HepG2 (cell line): ENCODE data around the gene GPT2. TPM values are rescaled to one million over a fixed set of nuclear protein-coding genes. Genes with fewer than 3 reads are reported as not detected.

Experiments used
- ARNT2 ChIP-seq: sonication (generic); formaldehyde crosslinking; IDR thresholded peaks from 2 replicates; pipeline ENCODE4 v1.8.0; 2022; ENCODE audit warnings: mild to moderate bottlenecking, low read depth, missing genetic modification reagents, moderate library complexity
- BCL6 ChIP-seq: IDR thresholded peaks from 2 replicates; pipeline ENCODE4 v1.6.1; 2016; ENCODE audit warnings: missing genetic modification reagents, missing compliant biosample characterization
- CREB1 ChIP-seq, 2 experiments: fragments of 450-650 bp in 1 of 2; IDR thresholded peaks; 2 replicates each; pipeline ENCODE4 v1.6.1; 2016 to 2017; ENCODE audit warnings: control low read depth in 1 of 2, mild to moderate bottlenecking in 1 of 2, missing compliant biosample characterization in 1 of 2, missing genetic modification characterization in 1 of 2
- E2F5 ChIP-seq: sonication (generic); formaldehyde crosslinking; conservative IDR thresholded peaks from 2 replicates; pipeline ENCODE4 v1.4.0; 2020; ENCODE audit warnings: missing genetic modification reagents
- EHMT2 ChIP-seq: fragments of 200-600 bp; sonication (generic); IDR thresholded peaks from 2 replicates; pipeline ENCODE4 v1.7.0; 2017; ENCODE audit warnings: antibody characterized with exemption, low read depth, low read length, borderline replicate concordance
- FOXO4 ChIP-seq: sonication (generic); formaldehyde crosslinking; conservative IDR thresholded peaks from 2 replicates; pipeline ENCODE4 v1.8.1; 2023; ENCODE audit warnings: missing genetic modification reagents
- FUBP1 ChIP-seq: sonication (generic); formaldehyde crosslinking; IDR thresholded peaks from 2 replicates; pipeline ENCODE4 v1.5.1; 2020; ENCODE audit warnings: missing genetic modification reagents, mild to moderate bottlenecking, borderline replicate concordance
- HMG20B ChIP-seq: conservative IDR thresholded peaks from 2 replicates; pipeline ENCODE4 v1.6.1; 2016; ENCODE audit warnings: missing genetic modification reagents, missing compliant biosample characterization
- IKZF1 ChIP-seq: fragments of 450-650 bp; IDR thresholded peaks from 2 replicates; pipeline ENCODE4 v1.7.1; 2016
- MAX ChIP-seq: IDR thresholded peaks from 2 replicates; pipeline ENCODE4 v1.6.1; 2012; ENCODE audit warnings: inconsistent platforms
- MXI1 ChIP-seq: IDR thresholded peaks from 3 replicates; pipeline ENCODE4 v1.6.1; 2012; ENCODE audit warnings: low read depth, low read length, inconsistent platforms, borderline replicate concordance
- NPAS2 ChIP-seq: sonication (generic); formaldehyde crosslinking; IDR thresholded peaks from 2 replicates; pipeline ENCODE4 v1.8.0; 2022; ENCODE audit warnings: mild to moderate bottlenecking, missing genetic modification reagents, borderline replicate concordance
- PHB2 ChIP-seq: fragments of 450-650 bp; IDR thresholded peaks from 2 replicates; pipeline ENCODE4 v1.6.1; 2018; ENCODE audit not compliant: partially characterized antibody
- RAD21 ChIP-seq: fragments of 450-650 bp; formaldehyde crosslinking; IDR thresholded peaks from 2 replicates; pipeline ENCODE4 v1.5.0; 2020; ENCODE audit warnings: mild to moderate bottlenecking
- RARA ChIP-seq: IDR thresholded peaks from 2 replicates; pipeline ENCODE4 v1.6.1; 2016; ENCODE audit warnings: missing genetic modification reagents, missing compliant biosample characterization
- TRAFD1 ChIP-seq: sonication (generic); formaldehyde crosslinking; IDR thresholded peaks from 2 replicates; pipeline ENCODE4 v1.5.1; 2020; ENCODE audit warnings: missing genetic modification reagents, mild to moderate bottlenecking, borderline replicate concordance
- ZBTB20 ChIP-seq: sonication (generic); formaldehyde crosslinking; IDR thresholded peaks from 2 replicates; pipeline ENCODE4 v1.8.1; 2023; ENCODE audit warnings: missing genetic modification reagents, low read depth, mild to moderate bottlenecking, borderline replicate concordance
- ZNF841 ChIP-seq: sonication (generic); formaldehyde crosslinking; IDR thresholded peaks from 2 replicates; pipeline ENCODE4 v1.8.1; 2023; ENCODE audit warnings: missing genetic modification reagents, borderline replicate concordance
- polyA plus RNA-seq, 8 experiments: library from polyadenylated mRNA; depleted of rRNA in 3 of 8; stranded (reverse) in 7 of 8; unstranded in 1 of 8; fragments of >200 nt; fragmentation: Illumina TruSeq in 4 of 8; extraction: Trizol in 4 of 8; gene quantifications; 2 replicates each; pipeline versions ENCODE4 v1.2.1 to v1.2.3, GENCODE V29; 2011 to 2016; ENCODE audit warnings: low read depth in 4 of 8, missing spikeins in 1 of 8, mixed read lengths in 1 of 8; ENCODE audit not compliant: insufficient read depth in 1 of 8
- total RNA-seq, 5 experiments: library from RNA; depleted of rRNA; stranded (reverse); fragments of >200 nt; fragmentation: Illumina TruSeq; extraction: Trizol; gene quantifications; 2 replicates each; pipeline ENCODE4 v1.2.3, GENCODE V29; 2016; ENCODE audit warnings: low read depth in 1 of 5

GPT2 gene
- total and polyA plus RNA-seq, 2 of the 13 experiments (the other 11 are each of a cell fraction or from before 2014, with no cell fraction given), result 138 to 267 TPM

- no peak for TF ChIP-seq IKZF1
- no peak for TF ChIP-seq ARNT2 (CRISPR knock-in tag)
- no peak for TF ChIP-seq EHMT2
- TF ChIP-seq BCL6, result no peak
- no peak for TF ChIP-seq PHB2
- TF ChIP-seq ZNF841 (CRISPR knock-in tag), result no peak
- TF ChIP-seq NPAS2 (CRISPR knock-in tag), result no peak
- 0 out of 2 replicates have a peak, but pooled peaks have one; percentile 22 for TF ChIP-seq FUBP1
- TF ChIP-seq HMG20B, result 0 out of 2 replicates have a peak, but pooled peaks have one; percentile 45
- no peak for TF ChIP-seq FOXO4
- TF ChIP-seq MXI1, result no peak
- no peak for TF ChIP-seq TRAFD1 (CRISPR knock-in tag)
- TF ChIP-seq ZBTB20 (CRISPR knock-in tag), result no peak
- no peak for TF ChIP-seq E2F5
- no peak for TF ChIP-seq MAX
- TF ChIP-seq RARA (CRISPR knock-in tag), result no peak
- TF ChIP-seq RAD21 (CRISPR knock-in tag), result peak; percentile 68
- no peak for TF ChIP-seq CREB1 (IDR thresholded peaks at IDR 0.05)
- TF ChIP-seq CREB1 (CRISPR knock-in tag; IDR thresholded peaks at IDR 0.05), result peak; percentile 39; the same call in 1 of the 2 replicates
Measured at GRCh38 chr16:46857368-46857945, 26.7 kb upstream of the GPT2 start (continued).
